Measurements from ENCODE around the gene CAGE1.
"Not testable (repeated sequence)": the region's sequence is repeated elsewhere in the genome, so short reads cannot be mapped to it uniquely, and the experiment has no call there.

CAGE1 gene

GRCh38 chr6:7406743-7407142 is 17.2 kb upstream of the CAGE1 start:
- no peak for DNase-seq

- no peak for DNase-seq
Measured at GRCh38 chr6:7404546-7404945, 15.0 kb upstream of the CAGE1 start.

- no peak for DNase-seq
Measured at GRCh38 chr6:7402716-7403115, 13.2 kb upstream of the CAGE1 start.

- no peak for DNase-seq
Measured at GRCh38 chr6:7401075-7401474, 11.5 kb upstream of the CAGE1 start.

GRCh38 chr6:7392402-7392801 is 2.9 kb upstream of the CAGE1 start:
- no peak for DNase-seq

GRCh38 chr6:7391151-7391550 is 1.6 kb upstream of the CAGE1 start:
- no peak for DNase-seq

- no peak for DNase-seq
Measured at GRCh38 chr6:7390226-7390878, 810 bp upstream of the CAGE1 start.

GRCh38 chr6:7389162-7389450 is 436 bp downstream of the CAGE1 start:
- no peak for DNase-seq

- no peak for DNase-seq
Measured at GRCh38 chr6:7381092-7381491, 8.4 kb downstream of the CAGE1 start.

GRCh38 chr6:7378740-7379139 is 10.8 kb downstream of the CAGE1 start:
- DNase-seq: no peak

GRCh38 chr6:7377961-7378360 is 11.6 kb downstream of the CAGE1 start:
- DNase-seq: no peak

- no peak for DNase-seq
Measured at GRCh38 chr6:7373739-7374138, 15.8 kb downstream of the CAGE1 start.

GRCh38 chr6:7367408-7367807 is 22.1 kb downstream of the CAGE1 start:
- no peak for DNase-seq

GRCh38 chr6:7351916-7352315 is 37.6 kb downstream of the CAGE1 start:
- DNase-seq: not testable (repeated sequence)

- DNase-seq: not testable (repeated sequence)
Measured at GRCh38 chr6:7350591-7350990, 39.0 kb downstream of the CAGE1 start.

GRCh38 chr6:7347551-7347997 is 42.0 kb downstream of the CAGE1 start:
- not testable (repeated sequence) for DNase-seq

- DNase-seq: not testable (repeated sequence)
Measured at GRCh38 chr6:7344773-7345450, 44.6 kb downstream of the CAGE1 start.

GRCh38 chr6:7343546-7344475 is 45.7 kb downstream of the CAGE1 start:
- DNase-seq: no peak

GRCh38 chr6:7341989-7342742 is 47.4 kb downstream of the CAGE1 start:
- no peak for DNase-seq

- DNase-seq: no peak
Measured at GRCh38 chr6:7341271-7341670, 48.3 kb downstream of the CAGE1 start.

GRCh38 chr6:7339007-7339732 is 50.4 kb downstream of the CAGE1 start:
- DNase-seq: peak in 1 of 2 experiments; percentile 18

GRCh38 chr6:7338031-7338430 is 51.5 kb downstream of the CAGE1 start:
- DNase-seq: no peak
